SJCRH30 (cell line): ENCODE data around the gene RDX. TPM values are rescaled to one million over a fixed set of nuclear protein-coding genes. Genes with fewer than 3 reads are reported as not detected.
"Not testable (repeated sequence)": the region's sequence is repeated elsewhere in the genome, so short reads cannot be mapped to it uniquely, and the experiment has no call there.

Experiments used
- DNase-seq, 2 experiments: peaks; one replicate each; pipeline ENCODE4 v3.0.0-alpha.2; 2015 to 2020
- H3K27ac ChIP-seq: fragments of 250-450 bp; sonication (Bioruptor Pico); 2 replicates; pipeline ENCODE4 v1.5.1; 2020; ENCODE audit warnings: mild to moderate bottlenecking, moderate library complexity
- H3K27me3 ChIP-seq: fragments of 250-450 bp; sonication (Bioruptor Pico); 2 replicates; pipeline ENCODE4 v1.5.1; 2020; ENCODE audit warnings: mild to moderate bottlenecking, moderate library complexity
- H3K36me3 ChIP-seq: fragments of 250-450 bp; sonication (Bioruptor Pico); 2 replicates; pipeline ENCODE4 v1.5.1; 2020; ENCODE audit warnings: mild to moderate bottlenecking, moderate library complexity
- H3K4me1 ChIP-seq: fragments of 250-450 bp; sonication (Bioruptor Pico); 2 replicates; pipeline ENCODE4 v1.5.1; 2020; ENCODE audit warnings: mild to moderate bottlenecking, moderate library complexity
- H3K4me3 ChIP-seq: fragments of 250-450 bp; sonication (Bioruptor Pico); 2 replicates; pipeline ENCODE4 v1.5.1; 2020; ENCODE audit warnings: mild to moderate bottlenecking, moderate library complexity
- H3K9me3 ChIP-seq: fragments of 250-450 bp; sonication (Bioruptor Pico); replicated peaks from 2 replicates; pipeline ENCODE4 v1.5.1; 2020; ENCODE audit warnings: mild to moderate bottlenecking, moderate library complexity
- total RNA-seq: library from RNA; depleted of rRNA; stranded (reverse); fragments of >200 nt; shearing (Covaris generic); gene quantifications from 2 replicates; pipeline ENCODE4 v1.2.3, GENCODE V29; 2014

The RDX gene
- total RNA-seq, 1 experiment from 2014 or later = 97.9 TPM

GRCh38 chr11:110317516-110317932 lies 21.1 kb upstream of the RDX start:
- Histone ChIP-seq H3K9me3 (no peaks in the 10 kb centered on the region), H3K27me3 (no peaks in the 10 kb centered on the region), H3K36me3 (no peaks in the 10 kb centered on the region), H3K4me3 (no peak overlapping the region), H3K27ac (0 out of 2 replicates have a peak overlapping the region, but pooled peaks have one; percentile 22), H3K4me1 (peaks cover 18% of the 10 kb centered on the region)
- peak; percentile 12 to 56 for DNase-seq

DNA sequence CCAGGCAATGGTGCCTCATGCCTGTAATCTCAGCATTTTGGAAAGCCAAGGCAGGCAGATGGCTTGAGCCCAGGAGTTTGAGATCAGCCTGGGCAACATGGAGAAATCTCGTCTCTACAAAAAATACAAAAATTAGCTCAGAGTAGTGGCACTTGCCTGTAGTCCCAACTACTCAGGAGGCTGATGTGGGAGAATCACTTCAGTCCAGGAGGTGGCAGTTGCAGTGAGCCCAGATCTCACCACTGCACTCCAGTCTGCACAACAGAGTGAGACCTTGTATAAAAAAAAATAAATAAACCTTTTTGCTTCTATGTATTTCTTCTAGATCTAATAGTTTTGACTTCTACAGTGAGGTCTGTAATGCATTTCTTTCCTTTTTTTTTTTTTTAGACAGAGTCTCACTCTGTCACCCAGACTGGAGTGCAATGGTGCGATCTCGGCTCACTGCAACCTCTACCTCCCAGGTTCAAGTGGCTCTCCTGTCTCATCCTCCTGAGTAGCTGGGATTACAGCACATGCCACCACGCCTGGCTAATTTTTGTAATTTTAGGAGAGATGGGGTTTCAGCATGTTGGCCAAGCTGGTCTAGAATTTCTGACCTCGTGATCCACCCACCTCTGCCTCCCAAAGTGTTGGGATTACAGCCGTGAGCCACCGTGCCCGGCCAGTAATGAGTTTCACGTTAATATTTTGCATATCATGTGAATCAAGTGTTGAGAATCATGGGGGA lies 18.1 kb upstream of the RDX start:
- Histone ChIP-seq H3K4me1 (peaks cover 16% of the 10 kb centered on the region), H3K27me3 (no peaks in the 10 kb centered on the region), H3K9me3 (no peaks in the 10 kb centered on the region), H3K36me3 (no peaks in the 10 kb centered on the region), H3K27ac (no peak overlapping the region), H3K4me3 (no peak overlapping the region)
- no peak for DNase-seq

GRCh38 chr11:110312670-110313069 lies 16.3 kb upstream of the RDX start:
- Histone ChIP-seq H3K27me3 (no peaks in the 10 kb centered on the region), H3K9me3 (no peaks in the 10 kb centered on the region), H3K27ac (no peak overlapping the region), H3K4me1 (peaks cover 7% of the 10 kb centered on the region), H3K36me3 (no peaks in the 10 kb centered on the region), H3K4me3 (no peak overlapping the region)
- no peak for DNase-seq

DNA sequence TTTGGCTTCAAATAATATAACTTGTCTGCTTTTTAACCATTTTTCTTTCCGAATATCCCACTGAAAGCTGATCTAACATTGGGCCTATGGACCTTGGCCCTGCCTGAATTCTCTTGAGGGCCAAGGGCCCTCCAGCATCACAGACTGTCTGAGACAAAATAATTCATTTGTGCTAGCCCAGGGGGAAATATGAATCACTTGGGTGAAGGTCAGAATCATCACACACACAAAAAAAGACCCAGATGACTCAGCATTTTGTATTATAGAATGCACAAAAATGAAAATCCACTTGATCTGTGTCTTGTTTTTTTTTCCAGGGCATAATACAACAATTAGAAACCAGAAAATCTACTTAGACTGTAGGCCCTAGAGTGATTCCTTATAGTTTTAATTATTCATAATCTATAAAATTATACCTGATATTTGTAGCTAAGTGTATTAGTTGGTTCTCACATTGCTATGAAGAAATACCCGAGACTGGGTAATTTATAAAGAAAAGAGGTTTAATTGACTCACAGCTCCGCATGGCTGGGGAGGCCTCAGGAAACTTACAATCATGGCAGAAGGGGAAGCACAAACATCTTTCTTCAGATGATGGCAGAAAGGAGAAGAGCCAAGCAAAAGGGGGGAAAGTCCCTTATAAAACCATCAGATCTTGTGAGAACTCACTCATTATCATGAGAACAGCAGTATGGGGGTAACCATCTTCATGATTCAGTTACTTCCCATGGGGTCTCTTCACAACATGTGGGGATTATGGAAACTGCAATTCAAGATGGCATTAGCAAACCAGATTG lies 15.6 kb upstream of the RDX start:
- DNase-seq = no peak
- Histone ChIP-seq H3K9me3 (no peaks in the 10 kb centered on the region), H3K36me3 (no peaks in the 10 kb centered on the region), H3K4me3 (no peak overlapping the region), H3K27me3 (no peaks in the 10 kb centered on the region), H3K27ac (no peak overlapping the region), H3K4me1 (0 out of 2 replicates have a peak, but pooled peaks cover 2% of the 10 kb centered on the region)

GRCh38 chr11:110308071-110308470 lies 11.7 kb upstream of the RDX start:
- Histone ChIP-seq H3K9me3 (no peaks in the 10 kb centered on the region), H3K4me1 (peaks cover 5% of the 10 kb centered on the region), H3K27ac (no peak overlapping the region), H3K4me3 (no peak overlapping the region), H3K36me3 (no peaks in the 10 kb centered on the region), H3K27me3 (no peaks in the 10 kb centered on the region)
- DNase-seq = no peak

DNA sequence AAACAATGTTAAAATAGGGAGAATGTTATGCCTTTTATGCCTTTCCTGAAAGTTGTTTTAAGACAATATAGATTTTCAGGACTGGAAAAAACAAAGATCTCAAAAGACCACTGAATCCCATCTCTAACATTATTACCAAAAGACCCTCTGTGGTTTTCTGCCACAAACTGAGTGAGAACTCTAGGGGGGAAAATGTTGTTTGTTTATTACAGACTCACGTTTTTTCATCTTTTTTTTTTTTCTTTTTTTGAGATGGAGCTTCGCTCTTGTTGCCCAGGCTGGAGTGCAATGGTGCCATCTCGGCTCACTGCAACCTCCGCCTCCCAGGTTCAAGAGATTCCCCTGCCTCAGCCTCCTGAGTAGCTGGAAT lies 9.6 kb upstream of the RDX start:
- H3K4me1 ChIP-seq, H3K36me3 ChIP-seq, H3K27me3 ChIP-seq, H3K27ac ChIP-seq, H3K4me3 ChIP-seq, H3K9me3 ChIP-seq, DNase-seq: not testable (repeated sequence)

DNA sequence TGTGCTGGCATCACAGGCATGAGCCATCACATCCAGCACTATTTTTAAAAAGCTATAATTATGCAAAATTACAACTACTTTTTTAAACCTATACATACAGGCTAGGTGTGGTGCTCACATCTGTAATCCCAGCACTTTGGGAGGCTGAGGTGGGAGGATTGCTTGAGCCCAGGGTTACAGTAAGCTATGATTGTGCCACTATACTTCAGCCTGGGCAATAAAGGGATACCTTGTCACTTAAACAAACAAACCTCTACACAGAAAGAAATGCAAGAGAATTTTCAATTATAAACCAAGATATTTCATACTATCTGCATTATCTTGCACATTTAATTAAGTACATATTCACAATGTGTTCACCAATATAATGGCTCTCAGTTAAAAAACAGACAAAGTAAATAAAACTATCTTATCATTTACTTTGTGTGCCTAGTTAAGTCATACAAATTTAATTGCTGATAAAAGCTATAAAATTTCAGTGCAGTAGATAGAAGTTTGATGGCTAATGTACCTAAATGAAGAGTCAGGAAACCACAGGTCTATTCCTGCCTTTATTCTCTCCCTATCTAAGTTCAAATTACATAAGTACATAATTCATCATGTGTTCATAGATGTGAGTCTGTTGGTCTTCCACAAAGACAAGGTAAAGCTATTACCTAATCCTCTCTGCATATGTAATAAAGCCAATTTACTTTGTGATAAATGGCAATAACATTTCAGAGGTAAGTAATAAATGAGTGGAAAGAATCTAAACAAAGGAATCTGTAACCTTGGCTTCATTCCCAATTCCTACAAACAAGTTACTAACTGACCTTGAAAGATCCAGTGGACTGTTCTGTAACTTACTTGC lies 9.0 kb upstream of the RDX start:
- DNase-seq = no peak
- peaks cover 5% of the 10 kb centered on the region for H3K4me1 ChIP-seq
- no peaks in the 10 kb centered on the region for H3K27me3 ChIP-seq
- no peaks in the 10 kb centered on the region for H3K36me3 ChIP-seq
- H3K27ac ChIP-seq = no peak overlapping the region
- H3K4me3 ChIP-seq = no peak overlapping the region
- no peaks in the 10 kb centered on the region for H3K9me3 ChIP-seq

DNA sequence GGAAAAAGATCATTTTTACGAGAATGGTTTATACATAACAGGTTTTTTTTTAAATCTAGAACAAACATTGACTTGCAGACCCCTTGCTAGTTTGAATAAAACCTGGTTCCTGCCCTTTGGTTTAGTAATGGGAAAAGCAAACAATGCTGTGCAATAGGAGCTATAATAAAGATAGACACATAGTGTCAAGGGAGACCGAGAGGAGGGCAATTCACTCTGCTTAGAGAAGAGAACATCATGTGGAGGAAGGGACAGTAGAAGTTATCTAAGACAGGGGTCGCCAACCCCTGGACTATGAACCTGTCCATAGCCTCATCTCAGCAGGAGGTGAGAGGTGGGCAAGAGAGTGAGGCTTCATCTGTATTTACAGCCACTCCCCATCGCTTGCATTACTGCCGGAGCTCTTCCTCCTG lies 7.0 kb upstream of the RDX start:
- Histone ChIP-seq H3K36me3 (no peaks in the 10 kb centered on the region), H3K4me1 (peaks cover 5% of the 10 kb centered on the region), H3K27ac (no peak overlapping the region), H3K27me3 (no peaks in the 10 kb centered on the region), H3K9me3 (no peaks in the 10 kb centered on the region), H3K4me3 (no peak overlapping the region)
- DNase-seq = no peak

DNA sequence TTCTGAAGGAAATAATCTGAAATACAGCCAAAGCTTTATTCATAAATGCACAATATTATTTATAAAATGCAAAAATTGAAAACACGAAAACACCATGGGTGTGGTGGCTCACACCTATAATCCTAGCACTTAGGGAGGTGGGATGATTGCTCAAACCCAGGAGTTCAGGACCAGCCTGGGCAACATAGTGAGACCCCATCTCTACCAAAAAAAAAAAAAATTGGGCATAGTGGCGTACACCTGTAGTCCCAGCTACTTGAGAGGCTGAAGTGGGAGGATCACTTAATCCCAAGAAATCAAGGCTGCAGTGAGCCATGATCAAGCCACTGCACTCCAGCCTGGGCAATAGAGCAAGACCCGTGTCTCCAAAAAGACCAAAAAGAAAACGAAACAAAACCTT lies 5.2 kb upstream of the RDX start:
- Histone ChIP-seq H3K27me3 (no peaks in the 10 kb centered on the region), H3K27ac (no peak overlapping the region), H3K4me3 (no peak overlapping the region), H3K4me1 (peaks cover 5% of the 10 kb centered on the region), H3K36me3 (no peaks in the 10 kb centered on the region), H3K9me3 (no peaks in the 10 kb centered on the region)
- no peak for DNase-seq

GRCh38 chr11:110301032-110301431 lies 4.6 kb upstream of the RDX start:
- H3K36me3 ChIP-seq = no peaks in the 10 kb centered on the region
- peaks cover 5% of the 10 kb centered on the region for H3K4me1 ChIP-seq
- no peak overlapping the region for H3K4me3 ChIP-seq
- no peak overlapping the region for H3K27ac ChIP-seq
- H3K9me3 ChIP-seq = no peaks in the 10 kb centered on the region
- no peak for DNase-seq
- no peaks in the 10 kb centered on the region for H3K27me3 ChIP-seq

DNA sequence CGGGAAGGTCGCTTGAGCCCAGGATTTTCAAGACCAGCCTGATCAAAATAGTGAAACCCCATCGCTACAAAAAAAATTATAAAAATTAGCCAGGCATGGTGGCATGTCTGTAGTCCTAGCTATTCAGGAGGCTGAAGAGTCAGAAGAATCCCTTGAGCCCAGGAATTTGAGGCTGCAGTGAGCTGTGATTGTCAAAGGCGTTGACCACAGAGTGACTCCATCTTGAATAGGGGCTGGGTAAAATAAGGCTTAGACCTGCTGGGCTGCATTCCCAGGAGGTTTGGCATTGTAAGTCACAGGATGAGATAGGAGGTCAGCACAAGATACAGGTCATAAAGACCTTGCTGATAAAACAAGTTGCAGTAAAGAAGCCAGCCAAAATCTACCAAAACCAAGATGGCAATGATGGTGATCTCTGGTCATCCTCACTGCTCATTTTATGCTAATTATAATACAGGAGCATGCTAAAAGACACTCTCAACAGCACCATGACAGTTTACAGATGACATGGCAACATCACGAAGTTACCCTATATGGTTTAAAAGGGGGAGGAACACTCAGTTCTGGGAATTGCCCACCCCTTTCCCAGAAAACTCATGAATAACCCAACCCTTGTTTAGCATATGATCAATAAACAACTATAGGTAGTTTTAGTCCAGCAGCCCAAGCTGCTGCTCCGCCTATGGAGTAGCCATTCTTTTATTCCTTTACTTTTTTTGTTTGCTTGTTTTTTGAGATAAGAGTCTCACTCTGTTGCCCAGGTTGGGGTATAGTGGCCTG lies 2.8 kb upstream of the RDX start:
- no peak for DNase-seq
- H3K4me1 ChIP-seq = no peaks in the 10 kb centered on the region
- no peaks in the 10 kb centered on the region for H3K9me3 ChIP-seq
- H3K27ac ChIP-seq = no peak overlapping the region
- H3K27me3 ChIP-seq = no peaks in the 10 kb centered on the region
- H3K4me3 ChIP-seq = no peak overlapping the region
- no peaks in the 10 kb centered on the region for H3K36me3 ChIP-seq

- no peak overlapping the region for H3K4me3 ChIP-seq
- no peak for DNase-seq
- H3K27me3 ChIP-seq = no peaks in the 10 kb centered on the region
- no peaks in the 10 kb centered on the region for H3K9me3 ChIP-seq
- H3K27ac ChIP-seq = no peak overlapping the region
- H3K4me1 ChIP-seq = peaks cover 4% of the 10 kb centered on the region; the same call in 1 of the 2 replicates
- no peaks in the 10 kb centered on the region for H3K36me3 ChIP-seq
Measured at GRCh38 chr11:110298301-110298765, 1.9 kb upstream of the RDX start.

DNA sequence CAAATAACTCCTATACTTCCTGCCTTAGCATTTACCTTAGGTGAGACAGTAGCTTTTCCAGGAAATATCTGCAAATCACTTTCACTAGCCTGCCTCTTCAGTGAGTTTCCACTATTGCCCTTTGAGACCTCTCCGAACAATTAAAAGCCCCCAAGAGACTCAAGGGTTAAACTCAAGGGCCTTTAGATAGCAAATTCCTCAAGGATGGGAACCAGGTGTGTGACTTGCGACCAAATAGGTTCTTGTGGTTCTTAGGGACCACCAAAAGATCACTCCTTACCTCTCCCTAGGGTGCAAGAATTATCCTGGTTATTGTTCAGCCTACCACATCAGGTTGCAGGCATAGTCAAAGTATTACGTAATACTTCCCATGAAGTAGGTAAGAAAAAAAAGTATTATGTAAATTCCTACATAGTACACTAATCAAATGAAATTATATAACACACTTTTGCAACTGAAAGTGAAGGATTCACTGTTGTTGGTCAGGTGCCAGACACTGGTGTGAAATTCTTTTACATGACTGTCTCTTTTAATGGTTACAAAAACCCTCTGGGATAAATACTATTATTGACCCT lies 1.4 kb upstream of the RDX start:
- Histone ChIP-seq H3K36me3 (no peaks in the 10 kb centered on the region), H3K27me3 (no peaks in the 10 kb centered on the region), H3K4me3 (no peak overlapping the region), H3K27ac (no peak overlapping the region; the same call in 1 of the 2 replicates), H3K9me3 (no peaks in the 10 kb centered on the region), H3K4me1 (peaks cover 7% of the 10 kb centered on the region; the same call in 1 of the 2 replicates)
- DNase-seq = no peak
